ENCODE data around the gene RASAL1.

DNA sequence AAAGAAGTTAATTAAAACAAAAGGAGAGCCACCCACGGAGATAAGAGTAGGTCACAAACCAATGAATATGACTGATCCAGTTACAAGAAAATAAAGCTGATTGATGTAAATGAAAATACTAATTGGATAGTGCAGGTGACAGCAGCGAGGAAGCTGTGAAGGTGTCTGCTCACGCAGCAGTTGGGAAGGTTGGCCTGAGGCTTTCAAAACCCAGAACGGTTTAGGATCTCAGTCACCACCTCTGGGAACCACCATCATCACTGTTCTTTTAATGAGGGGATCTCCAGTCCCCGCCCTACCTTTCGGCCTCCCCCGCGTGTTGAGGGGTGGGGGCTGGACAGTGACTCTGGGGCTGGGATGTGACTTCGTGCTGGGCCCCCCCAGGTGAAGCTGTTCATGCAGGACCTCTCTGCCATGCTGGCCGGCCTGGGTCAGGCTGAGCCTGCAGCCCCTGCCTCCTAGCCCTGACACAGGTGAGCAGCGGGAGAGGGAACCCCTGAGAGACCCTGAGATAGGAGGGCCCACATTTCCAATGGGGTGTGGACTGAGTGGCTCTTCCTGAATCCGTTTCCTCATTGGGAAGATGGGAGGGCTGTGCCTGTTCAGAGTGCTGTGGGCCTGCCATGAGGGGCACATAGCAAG, 21.8 kb upstream of the RASAL1 start:
- TF ChIP-seq POLR2A (IDR thresholded peaks at IDR 0.05; ENCODE audit: extremely low read depth, insufficient read length) (no peak), CTCF (IDR thresholded peaks at IDR 0.05; ENCODE audit: low read depth, low read length) (no peak), MYC (IDR thresholded peaks at IDR 0.05; ENCODE audit: low read depth, low read length) (no peak)
- TF ChIP-seq, protein P1, sequence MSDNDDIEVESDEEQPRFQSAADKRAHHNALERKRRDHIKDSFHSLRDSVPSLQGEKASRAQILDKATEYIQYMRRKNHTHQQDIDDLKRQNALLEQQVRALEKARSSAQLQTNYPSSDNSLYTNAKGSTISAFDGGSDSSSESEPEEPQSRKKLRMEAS (IDR thresholded peaks at IDR 0.05; ENCODE audit: low read depth, low read length) = no peak
